ENCODE data around the gene AUTS2. TPM values are rescaled to one million over a fixed set of nuclear protein-coding genes. Genes with fewer than 3 reads are reported as not detected.
A peak's percentile ranks its signal among the peaks of the same experiment; 100 is the strongest.
"Not testable (repeated sequence)": the region's sequence is repeated elsewhere in the genome, so short reads cannot be mapped to it uniquely, and the experiment has no call there.

The AUTS2 gene
- polyA plus RNA-seq, 1 donor (not counting 4 experiments of a cell fraction or from before 2014, with no cell fraction given): 4.7 TPM

DNA sequence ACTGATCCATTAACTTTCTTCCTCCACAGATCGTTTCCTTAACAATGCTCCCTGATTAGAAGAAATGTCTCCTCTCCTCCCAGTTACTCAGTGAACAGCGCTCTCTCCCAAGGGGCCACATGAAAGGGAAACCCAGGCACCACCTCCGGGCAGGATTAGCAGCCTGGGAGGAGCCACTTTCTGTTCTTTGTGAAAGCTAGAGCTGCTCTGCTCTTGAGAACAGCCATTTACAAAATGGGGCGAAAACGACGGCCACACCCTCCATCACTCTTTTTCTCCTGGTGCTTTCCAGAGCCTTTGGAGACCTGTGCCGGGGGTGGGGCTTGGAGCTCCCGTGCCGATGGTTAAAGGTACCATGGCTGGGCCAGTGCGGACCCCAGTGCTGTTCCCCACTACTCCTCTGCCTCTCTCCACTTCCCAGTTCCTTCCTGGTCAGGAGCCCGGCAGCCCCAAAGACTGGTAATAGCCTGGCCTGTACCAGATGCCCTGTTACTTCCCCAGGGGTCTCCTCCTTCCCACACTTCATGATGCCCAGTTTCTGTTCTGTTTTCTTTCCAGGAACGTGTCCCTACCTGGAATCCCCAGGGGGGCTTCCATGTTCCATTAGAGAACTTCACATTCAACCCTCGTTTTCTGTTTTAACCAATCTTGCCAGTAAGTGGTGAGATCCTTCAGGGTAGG is 1130.7 kb downstream of the AUTS2 start:
- DNase-seq (ENCODE audit: low read depth, low spot score) (no peak), FAIRE-seq (peak; percentile 39)
- Histone ChIP-seq H3K36me3 (ENCODE audit: control insufficient read depth in 2 of 2, extremely low read depth in 1 of 2, insufficient read depth in 2 of 2, low read length in 2 of 2) (peaks cover 0 to 4% of the 10 kb centered on the region in 2 experiments), H3K9me1 (ENCODE audit: control insufficient read depth, extremely low read depth, insufficient read depth, low read length) (peaks cover 4% of the 10 kb centered on the region), H3K4me1 (ENCODE audit: control insufficient read depth, extremely low read depth, insufficient read depth, low read length) (peaks cover 37% of the 10 kb centered on the region), H3K9me3 (ENCODE audit: control insufficient read depth, low read depth, low read length) (peaks cover 3% of the 10 kb centered on the region), H3K79me2 (ENCODE audit: control insufficient read depth, insufficient read depth, low read length) (peaks cover 74% of the 10 kb centered on the region), H2AFZ (ENCODE audit: control insufficient read depth, low read length) (peak overlapping the region; percentile 47), H4K20me1 (ENCODE audit: control insufficient read depth, extremely low read depth, insufficient read depth, low read length) (no peaks in the 10 kb centered on the region), H3K9ac (ENCODE audit: control insufficient read depth, extremely low read depth, insufficient read depth, low read length) (peak overlapping the region; percentile 45), H3K4me2 (ENCODE audit: control insufficient read depth, extremely low read depth, insufficient read depth, low read depth, low read length) (peak overlapping the region; percentile 59), H3K27ac (ENCODE audit: control insufficient read depth, insufficient read depth, low read length) (peak overlapping the region; percentile 42), H3K4me3 (ENCODE audit: control insufficient read depth in 2 of 3, extremely low read depth in 1 of 3, insufficient read depth in 2 of 3, low read depth in 1 of 3, low read length in 3 of 3) (peak overlapping the region in 1 of 3 experiments; percentile 24), H3K27me3 (ENCODE audit: control insufficient read depth, extremely low read depth, insufficient read depth, low read length) (no peaks in the 10 kb centered on the region)
- TF ChIP-seq CTCF (optimal IDR thresholded peaks at IDR 0.05 in 1 of 3, IDR thresholded peaks at IDR 0.05 in 1 of 3, conservative IDR thresholded peaks at IDR 0.05 in 1 of 3; ENCODE audit: extremely low read depth in 1 of 3, insufficient read depth in 2 of 3, low read length in 3 of 3) (no peak), EZH2 (IDR thresholded peaks at IDR 0.05; ENCODE audit: low read length) (no peak)
- dilution Hi-C loops (cut with MboI; ENCODE audit: extremely low pct_ligation_motif_present, low sequenced_read_pairs): no loop called here

DNA sequence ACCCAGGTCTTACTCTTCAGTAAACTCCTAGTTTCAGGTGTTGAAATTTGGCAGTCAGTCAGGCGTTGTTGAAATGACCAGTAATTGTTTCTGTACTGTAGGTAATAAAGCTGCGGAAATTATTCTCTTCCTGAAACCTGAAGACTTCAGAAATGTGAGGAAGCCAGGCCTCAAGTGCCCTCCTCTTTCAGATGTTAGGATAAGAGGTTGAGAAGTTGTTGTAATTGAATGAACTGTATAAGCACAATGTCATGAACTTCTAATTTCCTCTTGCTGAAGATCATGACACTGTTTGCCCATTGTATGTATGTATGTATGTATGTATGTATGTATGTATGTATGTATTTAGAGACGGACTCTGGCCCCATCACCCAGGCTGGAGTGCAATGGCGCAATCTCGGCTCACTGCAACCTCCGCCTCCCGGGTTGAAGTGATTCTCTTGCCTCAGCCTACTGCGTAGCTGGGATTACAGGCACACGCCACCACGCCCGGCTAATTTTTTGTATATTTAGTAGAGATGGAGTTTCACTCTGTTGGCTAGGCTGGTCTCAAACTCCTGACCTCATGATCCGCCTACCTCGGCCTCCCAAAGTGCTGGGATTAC is 1131.4 kb downstream of the AUTS2 start:
- H3K9ac ChIP-seq (ENCODE audit: control insufficient read depth, extremely low read depth, insufficient read depth, low read length); FAIRE-seq; H2AFZ ChIP-seq (ENCODE audit: control insufficient read depth, low read length); DNase-seq (ENCODE audit: low read depth, low spot score); H4K20me1 ChIP-seq (ENCODE audit: control insufficient read depth, extremely low read depth, insufficient read depth, low read length); H3K9me1 ChIP-seq (ENCODE audit: control insufficient read depth, extremely low read depth, insufficient read depth, low read length); dilution Hi-C loops (cut with MboI; ENCODE audit: extremely low pct_ligation_motif_present, low sequenced_read_pairs); H3K4me2 ChIP-seq (ENCODE audit: control insufficient read depth, extremely low read depth, insufficient read depth, low read depth, low read length); H3K27me3 ChIP-seq (ENCODE audit: control insufficient read depth, extremely low read depth, insufficient read depth, low read length); H3K4me3 ChIP-seq (ENCODE audit: control insufficient read depth in 2 of 3, extremely low read depth in 1 of 3, insufficient read depth in 2 of 3, low read depth in 1 of 3, low read length in 3 of 3); H3K27ac ChIP-seq (ENCODE audit: control insufficient read depth, insufficient read depth, low read length); H3K36me3 ChIP-seq (ENCODE audit: control insufficient read depth in 2 of 2, extremely low read depth in 1 of 2, insufficient read depth in 2 of 2, low read length in 2 of 2); H3K9me3 ChIP-seq (ENCODE audit: control insufficient read depth, low read depth, low read length): not testable (repeated sequence)
- Histone ChIP-seq H3K79me2 (ENCODE audit: control insufficient read depth, insufficient read depth, low read length) (peaks cover 76% of the 10 kb centered on the region), H3K4me1 (ENCODE audit: control insufficient read depth, extremely low read depth, insufficient read depth, low read length) (peaks cover 37% of the 10 kb centered on the region)
